Fibroblast of peridontal ligament (primary cell): ENCODE data around the gene FGF12.
A peak's percentile ranks its signal among the peaks of the same experiment; 100 is the strongest.
"Not testable (repeated sequence)": the region's sequence is repeated elsewhere in the genome, so short reads cannot be mapped to it uniquely, and the experiment has no call there.

ENCODE experiments used
- DNase-seq: peaks from one replicate; pipeline ENCODE4 v3.0.0-alpha.2; 2010; ENCODE audit errors: extremely low read depth

Gene FGF12

GRCh38 chr3:192597506-192597905 lies 129.8 kb downstream of the FGF12 start:
- no peak for DNase-seq

- DNase-seq, result no peak
Observed at GRCh38 chr3:192578729-192579128, 148.6 kb downstream of the FGF12 start.

GRCh38 chr3:192577811-192578210 lies 149.5 kb downstream of the FGF12 start:
- no peak for DNase-seq

- no peak for DNase-seq
Observed at GRCh38 chr3:192577271-192577670, 150.1 kb downstream of the FGF12 start.

GRCh38 chr3:192576704-192577103 lies 150.6 kb downstream of the FGF12 start:
- not testable (repeated sequence) for DNase-seq

GRCh38 chr3:192575879-192576506 lies 151.3 kb downstream of the FGF12 start:
- DNase-seq, result no peak

GRCh38 chr3:192573240-192573639 lies 154.1 kb downstream of the FGF12 start:
- no peak for DNase-seq

- DNase-seq, result peak; percentile 49
Observed at GRCh38 chr3:192570821-192571791, 156.2 kb downstream of the FGF12 start.

GRCh38 chr3:192570315-192570714 lies 157.0 kb downstream of the FGF12 start:
- DNase-seq, result no peak

GRCh38 chr3:192566706-192567290 lies 160.5 kb downstream of the FGF12 start:
- DNase-seq, result peak; percentile 88

- DNase-seq, result no peak
Observed at GRCh38 chr3:192564611-192565010, 162.7 kb downstream of the FGF12 start.

- DNase-seq, result no peak
Observed at GRCh38 chr3:192563417-192563816, 163.9 kb downstream of the FGF12 start.

GRCh38 chr3:192553707-192554106 lies 173.6 kb downstream of the FGF12 start:
- no peak for DNase-seq

GRCh38 chr3:192550356-192550755 lies 177.0 kb downstream of the FGF12 start:
- no peak for DNase-seq

GRCh38 chr3:192545333-192545732 lies 182.0 kb downstream of the FGF12 start:
- no peak for DNase-seq

GRCh38 chr3:192543163-192543562 lies 184.2 kb downstream of the FGF12 start:
- DNase-seq, result no peak

- no peak for DNase-seq
Observed at GRCh38 chr3:192516820-192517219, 210.5 kb downstream of the FGF12 start.

- DNase-seq, result no peak
Observed at GRCh38 chr3:192515664-192516045, 211.7 kb downstream of the FGF12 start.

GRCh38 chr3:192514754-192515663 lies 212.3 kb downstream of the FGF12 start:
- no peak for DNase-seq

- no peak for DNase-seq
Observed at GRCh38 chr3:192514081-192514753, 213.1 kb downstream of the FGF12 start.

GRCh38 chr3:192505731-192506130 lies 221.6 kb downstream of the FGF12 start:
- no peak for DNase-seq
